Thyroid gland (tissue), 4 donors: ENCODE measurements around the gene ZFC3H1.

Source experiments
- CTCF ChIP-seq, 6 experiments: fragments of 200-600 bp in 3 of 6; fragments of 450-650 bp in 3 of 6; sonication (generic) in 3 of 6; IDR thresholded peaks; one replicate each; pipeline ENCODE4 v1.5.1; 2016 to 2019; ENCODE audit warnings: antibody characterized with exemption in 6 of 6, mild to moderate bottlenecking in 2 of 6, inconsistent platforms in 1 of 6, moderate library complexity in 1 of 6
- POLR2A ChIP-seq, 2 donors: fragments of 450-650 bp; IDR thresholded peaks; one replicate each; pipeline ENCODE4 v1.6.1; 2017; ENCODE audit warnings: antibody characterized with exemption in 2 of 2, mild to moderate bottlenecking in 2 of 2, moderate library complexity in 1 of 2

- TF ChIP-seq CTCF (IDR thresholded peaks at IDR 0.05) (no peak), POLR2A (IDR thresholded peaks at IDR 0.05) (no peak)
Observed at GRCh38 chr12:71567537-71567936, 96.1 kb downstream of the ZFC3H1 start.
